ENCODE results near the gene TRPC3. TPM values are rescaled to one million over a fixed set of nuclear protein-coding genes. Genes with fewer than 3 reads are reported as not detected.

TRPC3 gene
- total RNA-seq: 1 to 10 TPM in 2 of 4 donors, under 1 TPM in 2; 0.59 to 8.2 (median 3.4) TPM

GRCh38 chr4:121951521-121952110 is at the start of gene TRPC3:
TSS of gene TRPC3 (minus strand) at chr4:121952060. CDS start at chr4:121951680, 380 bp downstream.
- TF ChIP-seq CTCF (IDR thresholded peaks at IDR 0.05) (no peak), POLR2A (IDR thresholded peaks at IDR 0.05) (peak in 1 of 2 donors; percentile 8)
- DNase-seq: peak in 1 of 2 donors; percentile 25
- Histone ChIP-seq H3K36me3 (no peaks in the 10 kb centered on the region), H3K4me1 (peaks cover 0 to 4% of the 10 kb centered on the region in 2 donors), H3K27ac (peak within 1 kb of the TSS; percentile 2 to 70), H3K9me3 (no peaks in the 10 kb centered on the region), H3K27me3 (no peaks in the 10 kb centered on the region), H3K4me3 (peak within 1 kb of the TSS; percentile 37 to 58)
- intact Hi-C loops (cut with DNase I; ENCODE audit: low total_unique reads): no loop called here

- intact Hi-C loops (cut with DNase I; ENCODE audit: low total_unique reads): no loop called here
Observed at GRCh38 chr4:122000849-122001248, 49.0 kb upstream of the TRPC3 start.

GRCh38 chr4:121998024-121998423 is 46.2 kb upstream of the TRPC3 start:
- H3K27ac ChIP-seq: no peak overlapping the region
- intact Hi-C loops (cut with DNase I; ENCODE audit: low total_unique reads): no loop called here
- no peaks in the 10 kb centered on the region for H3K9me3 ChIP-seq
- DNase-seq: no peak
- H3K27me3 ChIP-seq: no peaks in the 10 kb centered on the region
- no peaks in the 10 kb centered on the region for H3K36me3 ChIP-seq
- TF ChIP-seq CTCF (IDR thresholded peaks at IDR 0.05): no peak
- no peak for TF ChIP-seq POLR2A (IDR thresholded peaks at IDR 0.05)
- no peaks in the 10 kb centered on the region for H3K4me1 ChIP-seq
- no peak overlapping the region for H3K4me3 ChIP-seq

More at GRCh38 chr4:122000849-122001248, 49.0 kb upstream of the TRPC3 start:
- no peaks in the 10 kb centered on the region for H3K9me3 ChIP-seq
- no peaks in the 10 kb centered on the region for H3K27me3 ChIP-seq
- no peak overlapping the region for H3K27ac ChIP-seq
- H3K36me3 ChIP-seq: no peaks in the 10 kb centered on the region
- H3K4me1 ChIP-seq: no peaks in the 10 kb centered on the region
- TF ChIP-seq CTCF (IDR thresholded peaks at IDR 0.05): no peak
- TF ChIP-seq POLR2A (IDR thresholded peaks at IDR 0.05): no peak
- H3K4me3 ChIP-seq: no peak overlapping the region
- DNase-seq: no peak

- Histone ChIP-seq H3K9me3 (no peaks in the 10 kb centered on the region), H3K4me3 (no peak overlapping the region), H3K4me1 (no peaks in the 10 kb centered on the region), H3K36me3 (no peaks in the 10 kb centered on the region), H3K27me3 (no peaks in the 10 kb centered on the region), H3K27ac (no peak overlapping the region)
- intact Hi-C loops (cut with DNase I; ENCODE audit: low total_unique reads): no loop called here
- no peak for TF ChIP-seq POLR2A (IDR thresholded peaks at IDR 0.05)
- no peak for TF ChIP-seq CTCF (IDR thresholded peaks at IDR 0.05)
- no peak for DNase-seq
Observed at GRCh38 chr4:121995790-121996537, 44.1 kb upstream of the TRPC3 start.

GRCh38 chr4:121991968-121992367 is 40.1 kb upstream of the TRPC3 start:
- Histone ChIP-seq H3K36me3 (no peaks in the 10 kb centered on the region), H3K4me3 (no peak overlapping the region), H3K4me1 (no peaks in the 10 kb centered on the region), H3K9me3 (no peaks in the 10 kb centered on the region), H3K27ac (no peak overlapping the region), H3K27me3 (no peaks in the 10 kb centered on the region)
- intact Hi-C loops (cut with DNase I; ENCODE audit: low total_unique reads): no loop called here
- TF ChIP-seq CTCF (IDR thresholded peaks at IDR 0.05): no peak
- no peak for TF ChIP-seq POLR2A (IDR thresholded peaks at IDR 0.05)
- DNase-seq: no peak

Measured in uterus (tissue), 4 donors.